Activated T-cell treated with anti-CD3 and anti-CD28 coated beads, Interleukin-2, amount 50 U/mL, for 72 hours (primary cell): ENCODE measurements around the gene HOOK1. TPM values are rescaled to one million over a fixed set of nuclear protein-coding genes. Genes with fewer than 3 reads are reported as not detected.

Experiments used
- ATAC-seq, 2 donors: fragments of 150-1000 bp; cut with Tn5 transposase; replicated peaks in 1 of 2; 2 replicates each; pipeline ENCODE4 v1.10.0; 2021; ENCODE audit warnings: moderate library complexity in 2 of 2, mild to moderate bottlenecking in 1 of 2
- DNase-seq, 2 donors: peaks; one replicate each; pipeline ENCODE4 v3.0.0; 2021 to 2022; ENCODE audit warnings: mixed read lengths in 1 of 2
- H3K27ac Mint-ChIP-seq: one replicate; pipeline ENCODE4 v1.8.0; 2022; ENCODE audit warnings: mild to moderate bottlenecking, moderate library complexity, mixed read lengths
- H3K27me3 Mint-ChIP-seq: one replicate; pipeline ENCODE4 v1.8.0; 2022; ENCODE audit warnings: low read depth, mixed read lengths
- H3K36me3 Mint-ChIP-seq, 2 donors: one replicate each; pipeline ENCODE4 v1.8.0; 2022; ENCODE audit warnings: mixed read lengths in 2 of 2, mild to moderate bottlenecking in 1 of 2; ENCODE audit not compliant: insufficient read depth in 2 of 2
- H3K4me1 Mint-ChIP-seq: one replicate; pipeline ENCODE4 v1.8.0; 2022; ENCODE audit warnings: low read depth, mixed read lengths
- H3K4me3 Mint-ChIP-seq, 2 donors: one replicate each; pipeline ENCODE4 v1.8.0; 2022; ENCODE audit warnings: mild to moderate bottlenecking in 2 of 2, mixed read lengths in 2 of 2, moderate library complexity in 2 of 2
- H3K9me3 Mint-ChIP-seq, 2 donors: one replicate each; pipeline ENCODE4 v1.8.0; 2022; ENCODE audit warnings: mixed read lengths in 2 of 2
- total RNA-seq, 2 donors: library from RNA; stranded (reverse); gene quantifications; one replicate each; pipeline ENCODE4 v1.2.3, GENCODE V29; 2022

Gene HOOK1
- 10 to 100 TPM; 13.6 to 17.6 TPM for total RNA-seq

- Mint-ChIP-seq H3K27me3 (peaks cover 2% of the 10 kb centered on the region), H3K4me3 (peak within 1 kb of the TSS in 1 of 2 donors; percentile 86), H3K27ac (peak within 1 kb of the TSS; percentile 52)
These were observed at the start of gene HOOK1 for GRCh38 chr1:59814901-59815825. TSS of gene HOOK1 (plus strand) at chr1:59814949. CDS start at chr1:59815118, 169 bp downstream.

GRCh38 chr1:59765011-59765730 is 49.6 kb upstream of the HOOK1 start:
- H3K27me3 Mint-ChIP-seq = no peaks in the 10 kb centered on the region
- no peaks in the 10 kb centered on the region for H3K36me3 Mint-ChIP-seq
- no peak for ATAC-seq
- DNase-seq = no peak
- no peak overlapping the region for H3K27ac Mint-ChIP-seq
- H3K9me3 Mint-ChIP-seq = no peaks in the 10 kb centered on the region
- no peak overlapping the region for H3K4me3 Mint-ChIP-seq
- peaks cover 6% of the 10 kb centered on the region for H3K4me1 Mint-ChIP-seq

More at GRCh38 chr1:59814901-59815825, at the start of gene HOOK1:
- no peak for DNase-seq
- peaks cover 17% of the 10 kb centered on the region for H3K4me1 Mint-ChIP-seq
- H3K9me3 Mint-ChIP-seq = no peaks in the 10 kb centered on the region
- H3K36me3 Mint-ChIP-seq = peaks cover 0 to 2% of the 10 kb centered on the region in 2 donors
- peak in 1 of 2 donors; percentile 54 for ATAC-seq

GRCh38 chr1:59766227-59766855 is 48.4 kb upstream of the HOOK1 start:
- Mint-ChIP-seq H3K27me3 (no peaks in the 10 kb centered on the region), H3K27ac (no peak overlapping the region), H3K4me1 (peaks cover 6% of the 10 kb centered on the region), H3K9me3 (no peaks in the 10 kb centered on the region), H3K36me3 (no peaks in the 10 kb centered on the region), H3K4me3 (no peak overlapping the region)
- ATAC-seq = no peak
- DNase-seq = no peak

- ATAC-seq (no peak), DNase-seq (no peak)
- Mint-ChIP-seq H3K27me3 (no peaks in the 10 kb centered on the region), H3K4me1 (peaks cover 6% of the 10 kb centered on the region), H3K4me3 (no peak overlapping the region), H3K9me3 (no peaks in the 10 kb centered on the region), H3K27ac (no peak overlapping the region), H3K36me3 (no peaks in the 10 kb centered on the region)
These were observed 47.6 kb upstream of the HOOK1 start for GRCh38 chr1:59767119-59767518.

GRCh38 chr1:59768792-59769735 is 45.7 kb upstream of the HOOK1 start:
- Mint-ChIP-seq H3K4me1 (peaks cover 6% of the 10 kb centered on the region), H3K36me3 (no peaks in the 10 kb centered on the region), H3K9me3 (no peaks in the 10 kb centered on the region), H3K27ac (no peak overlapping the region), H3K4me3 (no peak overlapping the region), H3K27me3 (no peaks in the 10 kb centered on the region)
- ATAC-seq = no peak
- no peak for DNase-seq

GRCh38 chr1:59769736-59770095 is 45.0 kb upstream of the HOOK1 start:
- ATAC-seq = no peak
- Mint-ChIP-seq H3K4me3 (no peak overlapping the region), H3K27me3 (no peaks in the 10 kb centered on the region), H3K36me3 (no peaks in the 10 kb centered on the region), H3K9me3 (no peaks in the 10 kb centered on the region), H3K4me1 (peaks cover 6% of the 10 kb centered on the region), H3K27ac (no peak overlapping the region)
- no peak for DNase-seq

GRCh38 chr1:59771361-59771760 is 43.4 kb upstream of the HOOK1 start:
- Mint-ChIP-seq H3K4me1 (peaks cover 6% of the 10 kb centered on the region), H3K9me3 (no peaks in the 10 kb centered on the region), H3K36me3 (no peaks in the 10 kb centered on the region), H3K4me3 (no peak overlapping the region), H3K27me3 (no peaks in the 10 kb centered on the region), H3K27ac (no peak overlapping the region)
- ATAC-seq (no peak), DNase-seq (no peak)

GRCh38 chr1:59775480-59775879 is 39.3 kb upstream of the HOOK1 start:
- no peaks in the 10 kb centered on the region for H3K4me1 Mint-ChIP-seq

GRCh38 chr1:59776960-59777852 is 37.5 kb upstream of the HOOK1 start:
- Mint-ChIP-seq H3K4me1 (no peaks in the 10 kb centered on the region), H3K27me3 (no peaks in the 10 kb centered on the region), H3K36me3 (no peaks in the 10 kb centered on the region), H3K9me3 (no peaks in the 10 kb centered on the region), H3K27ac (no peak overlapping the region), H3K4me3 (no peak overlapping the region)
- no peak for DNase-seq
- no peak for ATAC-seq

More at GRCh38 chr1:59775480-59775879, 39.3 kb upstream of the HOOK1 start:
- H3K9me3 Mint-ChIP-seq = no peaks in the 10 kb centered on the region
- no peaks in the 10 kb centered on the region for H3K36me3 Mint-ChIP-seq
- no peak for ATAC-seq
- H3K4me3 Mint-ChIP-seq = no peak overlapping the region
- H3K27ac Mint-ChIP-seq = no peak overlapping the region
- H3K27me3 Mint-ChIP-seq = no peaks in the 10 kb centered on the region
- no peak for DNase-seq

- Mint-ChIP-seq H3K36me3 (no peaks in the 10 kb centered on the region), H3K9me3 (no peaks in the 10 kb centered on the region), H3K27me3 (no peaks in the 10 kb centered on the region), H3K4me3 (no peak overlapping the region), H3K4me1 (no peaks in the 10 kb centered on the region), H3K27ac (no peak overlapping the region)
- ATAC-seq = no peak
- no peak for DNase-seq
These were observed 34.8 kb upstream of the HOOK1 start for GRCh38 chr1:59779949-59780348.

- Mint-ChIP-seq H3K9me3 (peaks cover 11 to 14% of the 10 kb centered on the region in 2 donors), H3K4me3 (no peak overlapping the region), H3K4me1 (no peaks in the 10 kb centered on the region), H3K27ac (no peak overlapping the region), H3K27me3 (no peaks in the 10 kb centered on the region), H3K36me3 (peaks cover 10 to 16% of the 10 kb centered on the region in 2 donors)
- DNase-seq (no peak), ATAC-seq (no peak)
These were observed 25.9 kb upstream of the HOOK1 start for GRCh38 chr1:59788825-59789224.
